ENCODE measurements around the gene MACROD2. TPM values are rescaled to one million over a fixed set of nuclear protein-coding genes. Genes with fewer than 3 reads are reported as not detected.

MACROD2 gene
- total RNA-seq, 1 donor from 2014 or later = 6.7 TPM

DNA sequence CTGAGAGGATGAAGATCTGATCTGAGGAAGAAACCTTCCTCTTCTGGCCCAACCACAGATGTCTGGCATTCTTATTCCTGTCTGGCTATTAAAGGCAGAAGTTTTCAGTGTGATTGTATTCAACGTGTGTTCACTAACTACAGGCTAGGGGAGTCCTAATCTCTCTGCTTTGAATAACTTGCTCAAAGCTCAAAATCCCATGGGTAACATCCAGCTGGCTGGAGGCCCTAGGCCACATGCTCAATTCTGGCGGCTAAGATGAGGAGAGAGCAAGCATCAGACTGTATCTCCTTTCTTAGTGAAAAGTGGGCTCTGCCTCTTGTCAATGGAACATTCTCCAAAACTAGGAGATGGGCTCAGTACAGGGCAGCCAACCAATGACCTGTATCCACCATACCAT, 2099.9 kb downstream of the MACROD2 start:
- Mint-ChIP-seq H3K27ac (no peak overlapping the region), H3K27me3 (no peaks in the 10 kb centered on the region), H3K4me3 (no peak overlapping the region)

DNA sequence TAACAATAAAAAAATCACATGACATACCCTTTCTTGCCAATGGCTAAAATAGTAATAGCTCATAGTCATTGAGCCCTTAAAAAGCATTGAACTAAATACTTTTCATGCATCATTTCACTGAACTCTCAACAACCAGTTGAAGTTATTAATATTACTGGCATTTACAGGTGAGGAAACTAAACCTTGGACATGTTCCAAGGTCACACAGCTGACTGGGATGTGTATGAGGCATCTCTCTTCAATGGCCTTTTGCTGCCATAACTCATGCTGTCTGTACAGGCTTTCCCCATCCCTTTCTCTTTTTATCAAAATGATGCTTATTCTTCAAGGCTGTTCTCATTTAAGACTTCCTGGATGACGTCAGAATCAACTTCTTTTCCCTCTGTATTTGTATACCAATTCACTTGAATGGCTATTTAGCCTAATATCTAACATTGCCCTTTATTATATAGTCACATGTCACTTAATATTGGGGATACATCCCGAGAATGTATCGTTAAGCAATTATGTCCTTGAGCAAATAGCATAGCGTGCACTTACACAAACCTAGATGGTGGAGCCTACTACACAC, 2101.5 kb downstream of the MACROD2 start:
- TF ChIP-seq, protein P1, sequence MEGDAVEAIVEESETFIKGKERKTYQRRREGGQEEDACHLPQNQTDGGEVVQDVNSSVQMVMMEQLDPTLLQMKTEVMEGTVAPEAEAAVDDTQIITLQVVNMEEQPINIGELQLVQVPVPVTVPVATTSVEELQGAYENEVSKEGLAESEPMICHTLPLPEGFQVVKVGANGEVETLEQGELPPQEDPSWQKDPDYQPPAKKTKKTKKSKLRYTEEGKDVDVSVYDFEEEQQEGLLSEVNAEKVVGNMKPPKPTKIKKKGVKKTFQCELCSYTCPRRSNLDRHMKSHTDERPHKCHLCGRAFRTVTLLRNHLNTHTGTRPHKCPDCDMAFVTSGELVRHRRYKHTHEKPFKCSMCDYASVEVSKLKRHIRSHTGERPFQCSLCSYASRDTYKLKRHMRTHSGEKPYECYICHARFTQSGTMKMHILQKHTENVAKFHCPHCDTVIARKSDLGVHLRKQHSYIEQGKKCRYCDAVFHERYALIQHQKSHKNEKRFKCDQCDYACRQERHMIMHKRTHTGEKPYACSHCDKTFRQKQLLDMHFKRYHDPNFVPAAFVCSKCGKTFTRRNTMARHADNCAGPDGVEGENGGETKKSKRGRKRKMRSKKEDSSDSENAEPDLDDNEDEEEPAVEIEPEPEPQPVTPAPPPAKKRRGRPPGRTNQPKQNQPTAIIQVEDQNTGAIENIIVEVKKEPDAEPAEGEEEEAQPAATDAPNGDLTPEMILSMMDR (conservative IDR thresholded peaks at IDR 0.05) = no peak
- H3K27ac Mint-ChIP-seq = no peak overlapping the region

More for the DNA sequence above, 2099.9 kb downstream of the MACROD2 start:
- Mint-ChIP-seq H3K4me1 (ENCODE audit: unreplicated experiment) (peaks cover 5% of the 10 kb centered on the region), H3K9me3 (peaks cover 3% of the 10 kb centered on the region), H3K36me3 (no peaks in the 10 kb centered on the region)
- DNase-seq (ENCODE audit: extremely low spot score, unreplicated experiment) = no peak
- TF ChIP-seq, protein P1 (conservative IDR thresholded peaks at IDR 0.05) = no peak

DNA sequence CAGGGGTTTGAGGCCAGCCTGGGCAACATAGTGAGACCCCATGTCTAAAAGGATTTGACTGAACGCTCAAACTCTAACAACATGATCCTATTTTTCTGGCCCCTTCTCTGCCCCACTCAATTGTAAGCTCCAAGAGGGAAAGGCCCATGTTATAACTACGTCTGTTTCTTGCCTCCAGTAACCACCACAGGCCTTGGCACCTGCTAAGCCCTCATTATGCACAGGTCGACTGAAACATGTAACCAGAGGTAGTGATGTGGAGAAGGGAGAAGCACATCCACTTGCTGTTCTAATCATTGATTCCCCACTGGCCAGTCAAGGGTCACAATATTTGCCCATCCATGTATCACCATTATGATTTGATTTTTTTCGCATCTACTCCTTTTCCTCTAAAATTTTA, 2102.5 kb downstream of the MACROD2 start:
- Mint-ChIP-seq H3K4me1 (ENCODE audit: unreplicated experiment) (peaks cover 5% of the 10 kb centered on the region), H3K27me3 (no peaks in the 10 kb centered on the region), H3K36me3 (no peaks in the 10 kb centered on the region), H3K9me3 (peaks cover 3% of the 10 kb centered on the region), H3K27ac (no peak overlapping the region), H3K4me3 (no peak overlapping the region)
- TF ChIP-seq, protein P1 (conservative IDR thresholded peaks at IDR 0.05) = no peak
- DNase-seq (ENCODE audit: extremely low spot score, unreplicated experiment) = no peak

More for the DNA sequence above, 2101.5 kb downstream of the MACROD2 start:
- H3K36me3 Mint-ChIP-seq = no peaks in the 10 kb centered on the region
- DNase-seq (ENCODE audit: extremely low spot score, unreplicated experiment) = no peak
- no peaks in the 10 kb centered on the region for H3K27me3 Mint-ChIP-seq
- peaks cover 3% of the 10 kb centered on the region for H3K9me3 Mint-ChIP-seq
- no peak overlapping the region for H3K4me3 Mint-ChIP-seq
- H3K4me1 Mint-ChIP-seq (ENCODE audit: unreplicated experiment) = peaks cover 5% of the 10 kb centered on the region

GRCh38 chr20:16098890-16099639, 2103.7 kb downstream of the MACROD2 start:
- H3K9me3 Mint-ChIP-seq = peaks cover 3% of the 10 kb centered on the region
- no peak overlapping the region for H3K27ac Mint-ChIP-seq
- DNase-seq (ENCODE audit: extremely low spot score, unreplicated experiment) = no peak
- no peaks in the 10 kb centered on the region for H3K27me3 Mint-ChIP-seq
- no peaks in the 10 kb centered on the region for H3K36me3 Mint-ChIP-seq
- TF ChIP-seq, protein P1 (conservative IDR thresholded peaks at IDR 0.05) = no peak
- peaks cover 5% of the 10 kb centered on the region for H3K4me1 Mint-ChIP-seq (ENCODE audit: unreplicated experiment)
- H3K4me3 Mint-ChIP-seq = no peak overlapping the region

GRCh38 chr20:16100111-16100510, 2104.8 kb downstream of the MACROD2 start:
- Mint-ChIP-seq H3K4me1 (ENCODE audit: unreplicated experiment) (peaks cover 5% of the 10 kb centered on the region), H3K4me3 (no peak overlapping the region), H3K36me3 (no peaks in the 10 kb centered on the region), H3K9me3 (no peaks in the 10 kb centered on the region), H3K27ac (no peak overlapping the region), H3K27me3 (no peaks in the 10 kb centered on the region)
- DNase-seq (ENCODE audit: extremely low spot score, unreplicated experiment) = no peak
- TF ChIP-seq, protein P1 (conservative IDR thresholded peaks at IDR 0.05) = no peak
